Mesenchymal stem cell (in vitro differentiated cells and primary cell): Measurements from ENCODE around the gene CCNJL.

Experiments
- DNase-seq: peaks from one replicate; pipeline ENCODE4 v3.0.0-alpha.2; 2013
- H2AFZ ChIP-seq: one replicate; pipeline ENCODE4 v1.6.1; 2013; ENCODE audit warnings: low read depth, mild to moderate bottlenecking, control low read depth, inconsistent platforms, low read length, moderate library complexity
- H2AK5ac ChIP-seq: 2 replicates; pipeline ENCODE4 v1.6.1; 2013; ENCODE audit warnings: low read length, moderate library complexity, mild to moderate bottlenecking, inconsistent platforms; ENCODE audit not compliant: severe bottlenecking
- H2BK120ac ChIP-seq: one replicate; pipeline ENCODE4 v1.6.1; 2013; ENCODE audit warnings: low read depth, mild to moderate bottlenecking, inconsistent platforms, low read length, moderate library complexity
- H2BK12ac ChIP-seq, 2 experiments: one replicate each; pipeline ENCODE4 v1.6.1; 2013; ENCODE audit warnings: inconsistent platforms in 2 of 2, low read length in 2 of 2, mild to moderate bottlenecking in 2 of 2, moderate library complexity in 2 of 2, control low read depth in 1 of 2
- H2BK15ac ChIP-seq: one replicate; pipeline ENCODE4 v1.6.1; 2013; ENCODE audit warnings: mild to moderate bottlenecking, low read depth, inconsistent platforms; ENCODE audit not compliant: poor library complexity, severe bottlenecking
- H2BK5ac ChIP-seq: 2 replicates; pipeline ENCODE4 v1.6.1; 2013; ENCODE audit warnings: low read depth, mild to moderate bottlenecking, low read length, control low read depth, inconsistent platforms; ENCODE audit not compliant: poor library complexity, severe bottlenecking
- H3K14ac ChIP-seq, 2 experiments: one replicate each; pipeline ENCODE4 v1.6.1; 2013; ENCODE audit warnings: inconsistent platforms in 2 of 2, low read length in 2 of 2, control low read depth in 1 of 2, mild to moderate bottlenecking in 1 of 2, moderate library complexity in 1 of 2
- H3K18ac ChIP-seq, 2 experiments: one replicate each; pipeline ENCODE4 v1.6.1; 2013; ENCODE audit warnings: inconsistent platforms in 2 of 2, low read length in 2 of 2, control low read depth in 1 of 2, low read depth in 1 of 2, mild to moderate bottlenecking in 1 of 2
- H3K23ac ChIP-seq, 2 experiments: one replicate each; pipeline ENCODE4 v1.6.1; 2013; ENCODE audit warnings: inconsistent platforms in 2 of 2, low read length in 2 of 2, mild to moderate bottlenecking in 2 of 2, moderate library complexity in 2 of 2, control low read depth in 1 of 2
- H3K27ac ChIP-seq: 2 replicates; pipeline ENCODE4 v1.5.1; 2013; ENCODE audit warnings: mild to moderate bottlenecking, moderate library complexity, low read length, control low read depth, inconsistent platforms; ENCODE audit not compliant: poor library complexity, severe bottlenecking
- H3K27me3 ChIP-seq, 2 experiments: 2 replicates each; pipeline versions ENCODE4 v1.6.1 to v1.7.0; 2013; ENCODE audit warnings: low read length in 2 of 2, mild to moderate bottlenecking in 2 of 2, moderate library complexity in 2 of 2, control low read depth in 1 of 2, inconsistent platforms in 1 of 2; ENCODE audit not compliant: control insufficient read depth in 1 of 2, insufficient read depth in 1 of 2
- H3K36me3 ChIP-seq, 2 experiments: 2 replicates each; pipeline versions ENCODE4 v1.6.1 to v1.7.0; 2013; ENCODE audit warnings: low read length in 2 of 2, control low read depth in 1 of 2, inconsistent platforms in 1 of 2, low read depth in 1 of 2, mild to moderate bottlenecking in 1 of 2; ENCODE audit not compliant: insufficient read depth in 2 of 2, control insufficient read depth in 1 of 2
- H3K4ac ChIP-seq, 2 experiments: one replicate each; pipeline ENCODE4 v1.6.1; 2013; ENCODE audit warnings: inconsistent platforms in 2 of 2, low read length in 2 of 2, mild to moderate bottlenecking in 2 of 2, moderate library complexity in 2 of 2, control low read depth in 1 of 2, low read depth in 1 of 2
- H3K4me1 ChIP-seq: 2 replicates; pipeline ENCODE4 v1.6.1; 2013; ENCODE audit warnings: low read depth, low read length, control low read depth; ENCODE audit not compliant: control insufficient read depth, insufficient read depth
- H3K4me2 ChIP-seq: 2 replicates; pipeline ENCODE4 v1.6.1; 2013; ENCODE audit warnings: low read length, mild to moderate bottlenecking, inconsistent platforms; ENCODE audit not compliant: poor library complexity, severe bottlenecking
- H3K4me3 ChIP-seq, 2 experiments: 2 replicates each; pipeline versions ENCODE4 v1.5.1 to v1.7.0; 2013; ENCODE audit warnings: low read length in 2 of 2, mild to moderate bottlenecking in 2 of 2, control low read depth in 1 of 2, low read depth in 1 of 2; ENCODE audit not compliant: insufficient read depth in 1 of 2
- H3K79me1 ChIP-seq: replicated peaks from 2 replicates; pipeline ENCODE4 v1.6.1; 2013; ENCODE audit warnings: mild to moderate bottlenecking, control low read depth, low read length, inconsistent platforms; ENCODE audit not compliant: poor library complexity, severe bottlenecking
- H3K9ac ChIP-seq: 2 replicates; pipeline ENCODE4 v1.7.0; 2013; ENCODE audit warnings: mild to moderate bottlenecking, low read length, moderate library complexity
- H3K9me3 ChIP-seq: 2 replicates; pipeline ENCODE4 v1.7.0; 2013; ENCODE audit warnings: mild to moderate bottlenecking, low read length; ENCODE audit not compliant: control insufficient read depth
- H4K8ac ChIP-seq: one replicate; pipeline ENCODE4 v1.6.1; 2013; ENCODE audit warnings: inconsistent platforms, mild to moderate bottlenecking, low read length, moderate library complexity
- H4K91ac ChIP-seq: one replicate; pipeline ENCODE4 v1.6.1; 2013; ENCODE audit warnings: mild to moderate bottlenecking, low read length, inconsistent platforms
- WGBS: methylation state at CpG from one replicate; pipeline ENCODE4 v1.1.7; 2013; ENCODE audit warnings: mixed read lengths; 5-methylcytosine and 5-hydroxymethylcytosine counted together

The CCNJL gene

GRCh38 chr5:160290751-160291150 is 21.6 kb downstream of the CCNJL start:
- Histone ChIP-seq H3K14ac (no peak overlapping the region), H3K23ac (no peak overlapping the region), H2BK12ac (no peak overlapping the region), H2BK120ac (no peak overlapping the region), H2BK15ac (no peak overlapping the region), H3K18ac (no peak overlapping the region), H4K8ac (no peak overlapping the region), H2AK5ac (no peak overlapping the region), H3K4me3 (no peak overlapping the region), H2AFZ (no peak overlapping the region), H3K27me3 (peaks cover 0 to 31% of the 10 kb centered on the region in 2 experiments), H3K9me3 (no peaks in the 10 kb centered on the region), H3K4me1 (peaks cover 14% of the 10 kb centered on the region), H4K91ac (no peak overlapping the region), H3K4me2 (no peak overlapping the region), H3K27ac (no peak overlapping the region), H2BK5ac (no peak overlapping the region), H3K36me3 (peaks cover 0 to 14% of the 10 kb centered on the region in 2 experiments), H3K4ac (no peak overlapping the region), H3K79me1 (peaks cover 52% of the 10 kb centered on the region), H3K9ac (no peak overlapping the region)
- 100% methylated on average over 1 of the region's 3 CpGs for whole genome bisulfite sequencing
- no peak for DNase-seq

DNA sequence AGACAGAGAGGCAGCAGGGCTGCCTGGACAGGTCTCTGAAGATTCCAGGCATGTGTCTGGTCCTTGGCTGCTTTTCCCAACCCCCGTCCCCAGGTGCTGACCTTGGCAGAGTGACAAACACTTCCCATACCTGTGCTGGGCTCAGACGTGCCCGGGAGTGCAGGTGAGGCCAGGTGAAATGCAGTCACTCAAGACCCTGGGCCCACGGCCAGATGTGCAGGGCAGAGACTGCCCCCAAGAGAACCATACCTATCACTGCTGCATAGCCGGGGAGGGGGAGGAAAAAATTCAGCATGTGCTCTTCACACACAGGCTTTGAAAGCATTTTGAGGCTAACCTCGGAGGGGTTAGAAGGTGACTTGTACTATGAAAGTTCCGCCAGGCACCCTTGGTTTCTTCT is 22.6 kb downstream of the CCNJL start:
- Histone ChIP-seq H2AFZ (no peak overlapping the region), H3K36me3 (peaks cover 0 to 13% of the 10 kb centered on the region in 2 experiments), H2BK120ac (no peak overlapping the region), H3K79me1 (peaks cover 48% of the 10 kb centered on the region), H2BK15ac (no peak overlapping the region), H3K14ac (no peak overlapping the region), H3K23ac (no peak overlapping the region), H4K91ac (no peak overlapping the region), H3K27me3 (peaks cover 0 to 36% of the 10 kb centered on the region in 2 experiments), H3K9ac (no peak overlapping the region), H3K18ac (no peak overlapping the region), H3K9me3 (no peaks in the 10 kb centered on the region), H3K27ac (no peak overlapping the region), H2BK12ac (no peak overlapping the region), H2AK5ac (no peak overlapping the region), H3K4me2 (no peak overlapping the region), H3K4ac (no peak overlapping the region), H4K8ac (no peak overlapping the region), H3K4me3 (no peak overlapping the region), H2BK5ac (no peak overlapping the region), H3K4me1 (peaks cover 14% of the 10 kb centered on the region)
- no peak for DNase-seq
- WGBS, result 81% methylated on average over 7 of the region's 7 CpGs

DNA sequence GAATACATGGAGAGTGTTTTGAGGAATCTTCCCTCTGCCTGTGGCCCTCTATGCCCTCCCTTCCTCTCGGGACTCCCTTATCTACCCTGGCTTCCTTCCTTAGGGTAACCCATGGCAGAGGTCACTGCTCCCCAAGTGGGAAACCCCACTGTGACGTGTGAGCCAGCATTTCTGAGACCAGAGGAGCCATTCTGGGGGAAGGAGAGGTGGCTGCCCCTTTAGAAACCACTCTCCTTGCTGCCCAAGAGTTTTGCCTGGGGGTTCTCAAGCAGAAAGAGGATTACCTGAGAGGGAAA is 23.1 kb downstream of the CCNJL start:
- no peak overlapping the region for H3K23ac ChIP-seq
- H3K18ac ChIP-seq, result peak overlapping the region in 1 of 2 experiments; percentile 3
- H3K4me2 ChIP-seq, result no peak overlapping the region
- H3K79me1 ChIP-seq, result peaks cover 45% of the 10 kb centered on the region
- no peak overlapping the region for H3K4me3 ChIP-seq
- H2BK120ac ChIP-seq, result no peak overlapping the region
- no peak overlapping the region for H3K9ac ChIP-seq
- no peak overlapping the region for H4K91ac ChIP-seq
- H3K9me3 ChIP-seq, result no peaks in the 10 kb centered on the region
- no peak overlapping the region for H3K4ac ChIP-seq
- no peak overlapping the region for H2AK5ac ChIP-seq
- no peak for DNase-seq
- H2BK15ac ChIP-seq, result no peak overlapping the region
- H3K27ac ChIP-seq, result no peak overlapping the region
- peak overlapping the region in 1 of 2 experiments; percentile 83 for H3K14ac ChIP-seq
- peaks cover 14% of the 10 kb centered on the region for H3K4me1 ChIP-seq
- H3K36me3 ChIP-seq, result peaks cover 0 to 9% of the 10 kb centered on the region in 2 experiments
- H4K8ac ChIP-seq, result no peak overlapping the region
- H2AFZ ChIP-seq, result no peak overlapping the region
- peak overlapping the region in 1 of 2 experiments; percentile 29 for H2BK12ac ChIP-seq
- 90% methylated on average over 2 of the region's 2 CpGs for WGBS
- H2BK5ac ChIP-seq, result no peak overlapping the region
- H3K27me3 ChIP-seq, result peaks cover 0 to 36% of the 10 kb centered on the region in 2 experiments

GRCh38 chr5:160287378-160288051 is 24.8 kb downstream of the CCNJL start:
- Histone ChIP-seq H3K4me1 (peaks cover 10% of the 10 kb centered on the region), H3K4me2 (no peak overlapping the region), H3K23ac (no peak overlapping the region), H3K27ac (peak overlapping the region; percentile 5), H3K9me3 (no peaks in the 10 kb centered on the region), H3K9ac (no peak overlapping the region), H2BK5ac (no peak overlapping the region), H3K4me3 (no peak overlapping the region), H2AK5ac (no peak overlapping the region), H3K14ac (no peak overlapping the region), H2BK15ac (no peak overlapping the region), H3K18ac (peak overlapping the region; percentile 72 to 85), H2AFZ (no peak overlapping the region), H3K27me3 (peaks cover 0 to 36% of the 10 kb centered on the region in 2 experiments), H4K91ac (peak overlapping the region; percentile 5), H4K8ac (peak overlapping the region; percentile 20), H3K79me1 (peaks cover 36% of the 10 kb centered on the region), H2BK120ac (no peak overlapping the region), H3K4ac (peak overlapping the region in 1 of 2 experiments; percentile 12), H3K36me3 (peaks cover 0 to 5% of the 10 kb centered on the region in 2 experiments), H2BK12ac (no peak overlapping the region)
- WGBS, result 12% methylated on average over 7 of the region's 8 CpGs
- DNase-seq, result peak; percentile 67
